ENCODE results near the gene HSFX3. TPM values are rescaled to one million over a fixed set of nuclear protein-coding genes. Genes with fewer than 3 reads are reported as not detected.
A peak's percentile ranks its signal among the peaks of the same experiment; 100 is the strongest.
"Not testable (repeated sequence)": the region's sequence is repeated elsewhere in the genome, so short reads cannot be mapped to it uniquely, and the experiment has no call there.

The HSFX3 gene
- total RNA-seq, 1 donor from 2014 or later, result not detected

- TF ChIP-seq, protein P1, sequence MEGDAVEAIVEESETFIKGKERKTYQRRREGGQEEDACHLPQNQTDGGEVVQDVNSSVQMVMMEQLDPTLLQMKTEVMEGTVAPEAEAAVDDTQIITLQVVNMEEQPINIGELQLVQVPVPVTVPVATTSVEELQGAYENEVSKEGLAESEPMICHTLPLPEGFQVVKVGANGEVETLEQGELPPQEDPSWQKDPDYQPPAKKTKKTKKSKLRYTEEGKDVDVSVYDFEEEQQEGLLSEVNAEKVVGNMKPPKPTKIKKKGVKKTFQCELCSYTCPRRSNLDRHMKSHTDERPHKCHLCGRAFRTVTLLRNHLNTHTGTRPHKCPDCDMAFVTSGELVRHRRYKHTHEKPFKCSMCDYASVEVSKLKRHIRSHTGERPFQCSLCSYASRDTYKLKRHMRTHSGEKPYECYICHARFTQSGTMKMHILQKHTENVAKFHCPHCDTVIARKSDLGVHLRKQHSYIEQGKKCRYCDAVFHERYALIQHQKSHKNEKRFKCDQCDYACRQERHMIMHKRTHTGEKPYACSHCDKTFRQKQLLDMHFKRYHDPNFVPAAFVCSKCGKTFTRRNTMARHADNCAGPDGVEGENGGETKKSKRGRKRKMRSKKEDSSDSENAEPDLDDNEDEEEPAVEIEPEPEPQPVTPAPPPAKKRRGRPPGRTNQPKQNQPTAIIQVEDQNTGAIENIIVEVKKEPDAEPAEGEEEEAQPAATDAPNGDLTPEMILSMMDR (IDR thresholded peaks at IDR 0.05), result no peak
- no peak for TF ChIP-seq EZH2 (IDR thresholded peaks at IDR 0.05)
- TF ChIP-seq EZH2phosphoT487 (IDR thresholded peaks at IDR 0.05), result no peak
- no peak overlapping the region for H2AFZ ChIP-seq (replicated peaks)
- H4K20me1 ChIP-seq (ENCODE audit: low read depth), result no peaks in the 10 kb centered on the region
- H3K9me3 ChIP-seq (ENCODE audit: low read depth), result no peaks in the 10 kb centered on the region
- Mint-ChIP-seq H3K9me3 (peaks cover 2% of the 10 kb centered on the region), H3K36me3 (peaks cover 3% of the 10 kb centered on the region), H3K4me1 (peaks cover 4% of the 10 kb centered on the region), H3K4me3 (no peak overlapping the region), H3K27me3 (ENCODE audit: insufficient read depth, low read depth) (no peaks in the 10 kb centered on the region), H3K27ac (no peak overlapping the region)
- H3K4me3 ChIP-seq, result no peak overlapping the region
- H3F3A ChIP-seq (ENCODE audit: low read depth), result no peaks in the 10 kb centered on the region
- no peak overlapping the region for H3K4me2 ChIP-seq
- no peaks in the 10 kb centered on the region for H3K4me1 ChIP-seq
- H3K36me3 ChIP-seq, result no peaks in the 10 kb centered on the region
- H3K27ac ChIP-seq, result no peak overlapping the region
- no peaks in the 10 kb centered on the region for H3K27me3 ChIP-seq
- no peaks in the 10 kb centered on the region for H3K79me2 ChIP-seq (ENCODE audit: low read depth)
- no peak for DNase-seq (ENCODE audit: low spot score)
- no peak overlapping the region for H3K9ac ChIP-seq
Measured at GRCh38 chrX:149531599-149531998, 18.1 kb downstream of the HSFX3 start.

DNA sequence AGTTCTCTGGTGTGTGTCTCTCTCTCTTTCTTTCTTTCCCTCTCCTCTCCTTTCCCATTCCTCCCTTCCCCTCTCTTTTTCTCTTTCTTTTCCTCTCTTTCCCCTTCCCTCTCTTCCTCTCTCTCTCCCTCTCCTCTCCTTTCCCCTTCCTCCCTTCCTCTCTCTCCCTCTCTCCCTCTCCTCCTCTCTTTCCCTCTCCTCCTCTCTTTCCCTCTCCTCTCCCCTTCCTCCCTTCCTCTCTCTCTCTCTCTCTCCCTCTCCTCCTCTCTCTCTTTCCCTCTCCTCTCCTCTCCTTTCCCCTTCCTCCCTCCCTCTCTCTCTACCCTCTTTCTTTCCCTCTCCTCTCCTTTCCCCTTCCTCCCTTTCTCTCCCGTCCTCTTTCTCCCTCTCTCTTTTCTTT is 21.3 kb downstream of the HSFX3 start:
- no peaks in the 10 kb centered on the region for H3K4me1 ChIP-seq
- H3K27me3 ChIP-seq, result no peaks in the 10 kb centered on the region
- H3K9me3 Mint-ChIP-seq, result peaks cover 2% of the 10 kb centered on the region
- H3K36me3 Mint-ChIP-seq, result peaks cover 1% of the 10 kb centered on the region
- no peak overlapping the region for H3K27ac Mint-ChIP-seq
- no peak overlapping the region for H3K4me3 ChIP-seq
- H4K20me1 ChIP-seq (ENCODE audit: low read depth), result no peaks in the 10 kb centered on the region
- H3K27ac ChIP-seq, result no peak overlapping the region
- DNase-seq (ENCODE audit: low spot score), result no peak
- TF ChIP-seq EZH2 (IDR thresholded peaks at IDR 0.05), result no peak
- TF ChIP-seq, protein P1 (IDR thresholded peaks at IDR 0.05), result no peak
- no peak for TF ChIP-seq EZH2phosphoT487 (IDR thresholded peaks at IDR 0.05)
- H3K27me3 Mint-ChIP-seq (ENCODE audit: insufficient read depth, low read depth), result peaks cover 3% of the 10 kb centered on the region
- H3K9me3 ChIP-seq (ENCODE audit: low read depth), result no peaks in the 10 kb centered on the region
- no peak overlapping the region for H3K9ac ChIP-seq
- H3F3A ChIP-seq (ENCODE audit: low read depth), result no peaks in the 10 kb centered on the region
- H3K4me1 Mint-ChIP-seq, result peaks cover 2% of the 10 kb centered on the region
- H3K79me2 ChIP-seq (ENCODE audit: low read depth), result no peaks in the 10 kb centered on the region
- H3K4me3 Mint-ChIP-seq, result no peak overlapping the region
- no peak overlapping the region for H3K4me2 ChIP-seq
- no peak overlapping the region for H2AFZ ChIP-seq (replicated peaks)
- H3K36me3 ChIP-seq, result no peaks in the 10 kb centered on the region

- Histone ChIP-seq H3K4me3 (no peak overlapping the region), H3K4me1 (no peaks in the 10 kb centered on the region), H3K27ac (no peak overlapping the region), H3F3A (ENCODE audit: low read depth) (no peaks in the 10 kb centered on the region), H3K9ac (no peak overlapping the region), H3K9me3 (ENCODE audit: low read depth) (no peaks in the 10 kb centered on the region), H3K79me2 (ENCODE audit: low read depth) (no peaks in the 10 kb centered on the region), H4K20me1 (ENCODE audit: low read depth) (no peaks in the 10 kb centered on the region), H3K36me3 (no peaks in the 10 kb centered on the region), H3K4me2 (no peak overlapping the region), H3K27me3 (no peaks in the 10 kb centered on the region), H2AFZ (replicated peaks) (no peak overlapping the region)
- Mint-ChIP-seq H3K4me1 (peaks cover 2% of the 10 kb centered on the region), H3K27me3 (ENCODE audit: insufficient read depth, low read depth) (peaks cover 3% of the 10 kb centered on the region), H3K27ac (no peak overlapping the region), H3K9me3 (peaks cover 2% of the 10 kb centered on the region), H3K4me3 (no peak overlapping the region), H3K36me3 (peaks cover 1% of the 10 kb centered on the region)
- DNase-seq (ENCODE audit: low spot score), result peak; percentile 11
- no peak for TF ChIP-seq EZH2 (IDR thresholded peaks at IDR 0.05)
- TF ChIP-seq EZH2phosphoT487 (IDR thresholded peaks at IDR 0.05), result no peak
- TF ChIP-seq, protein P1 (IDR thresholded peaks at IDR 0.05), result peak; percentile 45
Measured at GRCh38 chrX:149527705-149528104, 22.0 kb downstream of the HSFX3 start.

- not testable (repeated sequence) for H3K36me3 Mint-ChIP-seq; H3K27ac ChIP-seq; H3K4me1 ChIP-seq; H3K4me3 Mint-ChIP-seq; H2AFZ ChIP-seq (replicated peaks); H3K4me2 ChIP-seq; H3K36me3 ChIP-seq; H3K27me3 ChIP-seq; H3K27ac Mint-ChIP-seq; H3K4me1 Mint-ChIP-seq; H3K27me3 Mint-ChIP-seq (ENCODE audit: insufficient read depth, low read depth); H3K9ac ChIP-seq; DNase-seq (ENCODE audit: low spot score); H4K20me1 ChIP-seq (ENCODE audit: low read depth); H3K79me2 ChIP-seq (ENCODE audit: low read depth); H3K4me3 ChIP-seq; H3K9me3 ChIP-seq (ENCODE audit: low read depth); H3K9me3 Mint-ChIP-seq; H3F3A ChIP-seq (ENCODE audit: low read depth)
Measured at GRCh38 chrX:149526318-149527033, 23.2 kb downstream of the HSFX3 start.

DNA sequence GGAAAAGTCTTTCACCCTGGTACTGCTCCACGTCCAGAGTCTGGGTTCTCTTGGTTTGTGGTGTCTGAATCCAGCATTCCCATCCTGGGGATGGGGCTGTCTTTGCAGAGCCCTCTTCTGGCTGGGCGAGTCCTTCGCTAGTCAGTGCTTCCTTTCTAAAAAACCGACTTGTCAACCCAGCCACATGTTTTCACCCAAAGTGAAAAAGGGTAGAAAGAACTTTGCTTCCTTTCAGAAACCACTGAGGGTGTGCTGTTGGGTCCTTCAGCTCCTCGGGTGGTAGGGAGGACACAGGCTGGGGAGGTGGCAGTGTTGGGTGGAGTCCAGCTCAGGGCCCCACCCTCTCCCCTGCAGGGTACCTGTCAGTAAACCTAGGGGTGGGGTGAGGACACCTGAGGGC is 23.8 kb downstream of the HSFX3 start:
- not testable (repeated sequence) for H3K4me1 Mint-ChIP-seq; H3K4me3 Mint-ChIP-seq; H3K4me2 ChIP-seq; H2AFZ ChIP-seq (replicated peaks); H3K4me1 ChIP-seq; H3K27ac Mint-ChIP-seq; H3K9me3 ChIP-seq (ENCODE audit: low read depth); H3K27ac ChIP-seq; H3K27me3 ChIP-seq; H3K9ac ChIP-seq; H3K36me3 Mint-ChIP-seq; DNase-seq (ENCODE audit: low spot score); H4K20me1 ChIP-seq (ENCODE audit: low read depth); H3F3A ChIP-seq (ENCODE audit: low read depth); H3K4me3 ChIP-seq; H3K79me2 ChIP-seq (ENCODE audit: low read depth); H3K36me3 ChIP-seq; H3K27me3 Mint-ChIP-seq (ENCODE audit: insufficient read depth, low read depth); H3K9me3 Mint-ChIP-seq

DNA sequence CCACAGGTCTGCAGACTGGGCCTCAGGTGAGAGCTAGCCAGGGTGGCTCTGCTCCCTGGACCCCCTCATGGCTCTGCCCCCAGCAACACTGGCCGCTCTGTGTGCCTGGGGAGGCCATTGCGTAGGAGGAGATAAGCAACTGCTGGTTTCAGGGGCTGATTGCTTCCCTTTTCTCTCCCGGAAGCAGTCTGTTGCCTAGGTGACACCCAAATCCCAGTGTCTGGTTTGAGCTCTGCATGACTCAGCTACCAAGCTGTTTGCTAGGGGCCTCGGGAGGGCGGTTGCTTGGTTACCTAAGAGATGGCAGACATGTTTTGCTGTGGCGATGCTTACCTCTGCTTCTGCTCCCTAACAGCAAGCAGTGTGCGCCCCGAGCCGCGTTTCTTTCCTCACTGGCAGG is 24.3 kb downstream of the HSFX3 start:
- not testable (repeated sequence) for H3K4me2 ChIP-seq; H3K9me3 Mint-ChIP-seq; H4K20me1 ChIP-seq (ENCODE audit: low read depth); H3K4me1 Mint-ChIP-seq; H3K9ac ChIP-seq; H3K27ac ChIP-seq; H3K27me3 Mint-ChIP-seq (ENCODE audit: insufficient read depth, low read depth); H3K9me3 ChIP-seq (ENCODE audit: low read depth); H3K4me3 Mint-ChIP-seq; H3K27me3 ChIP-seq; H3F3A ChIP-seq (ENCODE audit: low read depth); H3K4me1 ChIP-seq; H2AFZ ChIP-seq (replicated peaks); H3K27ac Mint-ChIP-seq; H3K36me3 ChIP-seq; H3K4me3 ChIP-seq; H3K36me3 Mint-ChIP-seq; H3K79me2 ChIP-seq (ENCODE audit: low read depth)
- DNase-seq (ENCODE audit: low spot score), result peak; percentile 25
